ENCODE data around the gene KCNMA1. TPM values are rescaled to one million over a fixed set of nuclear protein-coding genes. Genes with fewer than 3 reads are reported as not detected.

Gene KCNMA1
- total RNA-seq, 4 donors from 2014 or later: 66.8 to 96.5 (median 78.9) TPM

DNA sequence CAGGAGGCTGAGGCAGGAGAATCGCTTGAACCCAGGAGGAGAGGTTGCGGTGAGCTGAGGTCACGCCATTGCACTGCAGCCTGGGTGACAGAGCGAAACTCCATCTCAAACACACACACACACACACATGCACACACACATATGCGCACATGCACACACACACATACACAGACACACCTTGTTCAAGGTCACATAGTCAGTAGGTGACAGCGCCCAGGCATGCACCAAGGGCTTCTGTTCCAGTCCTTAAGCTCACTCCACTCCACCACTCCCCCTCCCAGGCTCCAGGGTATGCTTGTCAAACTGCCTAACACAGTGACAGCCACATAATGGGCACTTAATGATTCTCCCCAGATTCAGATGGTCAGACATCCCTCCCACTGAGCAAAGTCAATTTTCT, 37.0 kb downstream of the KCNMA1 start:
- TF ChIP-seq, protein P1, sequence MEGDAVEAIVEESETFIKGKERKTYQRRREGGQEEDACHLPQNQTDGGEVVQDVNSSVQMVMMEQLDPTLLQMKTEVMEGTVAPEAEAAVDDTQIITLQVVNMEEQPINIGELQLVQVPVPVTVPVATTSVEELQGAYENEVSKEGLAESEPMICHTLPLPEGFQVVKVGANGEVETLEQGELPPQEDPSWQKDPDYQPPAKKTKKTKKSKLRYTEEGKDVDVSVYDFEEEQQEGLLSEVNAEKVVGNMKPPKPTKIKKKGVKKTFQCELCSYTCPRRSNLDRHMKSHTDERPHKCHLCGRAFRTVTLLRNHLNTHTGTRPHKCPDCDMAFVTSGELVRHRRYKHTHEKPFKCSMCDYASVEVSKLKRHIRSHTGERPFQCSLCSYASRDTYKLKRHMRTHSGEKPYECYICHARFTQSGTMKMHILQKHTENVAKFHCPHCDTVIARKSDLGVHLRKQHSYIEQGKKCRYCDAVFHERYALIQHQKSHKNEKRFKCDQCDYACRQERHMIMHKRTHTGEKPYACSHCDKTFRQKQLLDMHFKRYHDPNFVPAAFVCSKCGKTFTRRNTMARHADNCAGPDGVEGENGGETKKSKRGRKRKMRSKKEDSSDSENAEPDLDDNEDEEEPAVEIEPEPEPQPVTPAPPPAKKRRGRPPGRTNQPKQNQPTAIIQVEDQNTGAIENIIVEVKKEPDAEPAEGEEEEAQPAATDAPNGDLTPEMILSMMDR (IDR thresholded peaks at IDR 0.05 in 4 of 5, conservative IDR thresholded peaks at IDR 0.05 in 1 of 5): no peak
- TF ChIP-seq POLR2A (IDR thresholded peaks at IDR 0.05): no peak
- H3K9me3 ChIP-seq: no peaks in the 10 kb centered on the region
- no peaks in the 10 kb centered on the region for H3K36me3 ChIP-seq
- no peak for DNase-seq
- no peak for ATAC-seq
- in situ Hi-C loops (cut with MboI; ENCODE audit: low sequenced_read_pairs in 4 of 4) (no loop called here), intact Hi-C loops (cut with DNase I; ENCODE audit: low total_unique reads) (no loop called here)
- H3K4me3 ChIP-seq: no peak overlapping the region
- no peaks in the 10 kb centered on the region for H3K27me3 ChIP-seq
- H3K27ac ChIP-seq: peak overlapping the region; percentile 72 to 85 (median 80)
- peaks cover 35 to 47% of the 10 kb centered on the region in 2 donors for H3K4me1 ChIP-seq

DNA sequence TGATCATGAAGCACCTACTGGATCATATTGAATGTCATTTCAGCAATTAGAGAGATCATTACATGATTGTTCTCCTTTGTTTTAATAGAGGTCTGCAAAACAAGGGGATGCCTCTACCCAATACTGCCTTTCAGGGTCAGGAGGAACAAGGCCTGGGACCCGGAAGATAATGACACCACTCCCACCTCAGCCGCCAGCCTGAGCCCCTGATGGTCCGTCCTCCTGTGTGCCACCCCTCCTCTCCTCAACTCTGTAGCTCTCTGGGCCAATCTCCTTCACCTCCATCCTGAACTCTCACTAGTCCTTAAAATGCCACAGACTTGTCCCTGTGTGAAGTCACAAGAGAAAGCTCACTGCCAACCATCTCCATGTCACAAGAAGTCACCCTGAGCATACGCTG, 38.0 kb downstream of the KCNMA1 start:
- Histone ChIP-seq H3K27me3 (no peaks in the 10 kb centered on the region), H3K4me3 (no peak overlapping the region), H3K36me3 (no peaks in the 10 kb centered on the region), H3K27ac (peak overlapping the region in 1 of 4 donors; percentile 33), H3K4me1 (peaks cover 39 to 43% of the 10 kb centered on the region in 2 donors), H3K9me3 (no peaks in the 10 kb centered on the region)
- intact Hi-C loops (cut with DNase I; ENCODE audit: low total_unique reads) (no loop called here), in situ Hi-C loops (cut with MboI; ENCODE audit: low sequenced_read_pairs in 4 of 4) (no loop called here)
- ATAC-seq (no peak), DNase-seq (no peak)
- TF ChIP-seq, protein P1 (IDR thresholded peaks at IDR 0.05 in 4 of 5, conservative IDR thresholded peaks at IDR 0.05 in 1 of 5): no peak
- no peak for TF ChIP-seq POLR2A (IDR thresholded peaks at IDR 0.05)

DNA sequence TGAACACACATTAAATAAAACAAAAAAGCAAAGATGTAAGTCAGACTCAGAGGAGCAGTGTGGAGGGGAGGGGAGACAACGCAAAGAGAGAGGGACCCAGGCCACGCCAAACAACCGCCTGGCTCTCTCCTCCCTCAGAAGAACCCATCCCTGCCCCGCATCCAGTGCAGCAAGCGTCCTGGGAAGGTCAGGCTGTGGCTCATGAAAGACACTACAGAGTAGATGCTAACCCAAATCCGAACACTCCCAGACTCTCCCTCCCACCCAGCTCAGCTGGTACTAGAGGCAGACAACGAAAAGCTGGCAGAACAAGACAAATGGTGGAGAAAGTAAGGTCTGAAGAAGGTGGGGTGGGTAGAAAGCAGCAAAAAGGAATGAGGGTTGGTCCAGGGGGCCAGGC, 39.0 kb downstream of the KCNMA1 start:
- no peak for TF ChIP-seq POLR2A (IDR thresholded peaks at IDR 0.05)
- TF ChIP-seq, protein P1 (IDR thresholded peaks at IDR 0.05 in 4 of 5, conservative IDR thresholded peaks at IDR 0.05 in 1 of 5): no peak
- H3K27me3 ChIP-seq: no peaks in the 10 kb centered on the region
- ATAC-seq (no peak), DNase-seq (no peak)
- H3K36me3 ChIP-seq: no peaks in the 10 kb centered on the region
- peak overlapping the region in 1 of 4 donors; percentile 40 for H3K27ac ChIP-seq
- intact Hi-C loops (cut with DNase I; ENCODE audit: low total_unique reads): no loop called here
- H3K9me3 ChIP-seq: no peaks in the 10 kb centered on the region
- H3K4me1 ChIP-seq: peaks cover 37 to 43% of the 10 kb centered on the region in 2 donors
- in situ Hi-C loops (cut with MboI; ENCODE audit: low sequenced_read_pairs in 4 of 4): no loop called here
- no peak overlapping the region for H3K4me3 ChIP-seq

DNA sequence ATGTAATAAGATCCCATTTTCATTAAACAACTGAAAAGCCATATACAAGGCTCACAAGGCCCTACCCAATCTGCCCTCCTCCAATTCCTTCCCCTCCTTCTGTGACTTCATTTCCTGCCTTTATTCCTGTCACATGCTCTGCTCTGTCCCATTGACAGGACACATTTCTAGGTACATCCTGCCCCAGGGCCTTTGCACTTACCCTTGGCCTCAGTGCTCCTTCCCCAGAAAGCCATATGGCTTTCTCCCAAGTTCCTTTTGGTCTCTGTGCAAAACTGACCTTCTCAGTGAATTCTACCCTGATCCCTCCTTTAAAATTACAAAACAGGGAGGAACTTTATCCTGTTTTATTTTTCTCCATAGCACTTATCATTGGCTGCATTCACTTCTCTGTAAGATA, 40.0 kb downstream of the KCNMA1 start:
- H3K27ac ChIP-seq: no peak overlapping the region
- no peak overlapping the region for H3K4me3 ChIP-seq
- in situ Hi-C loops (cut with MboI; ENCODE audit: low sequenced_read_pairs in 4 of 4) (no loop called here), intact Hi-C loops (cut with DNase I; ENCODE audit: low total_unique reads) (no loop called here)
- H3K27me3 ChIP-seq: no peaks in the 10 kb centered on the region
- H3K36me3 ChIP-seq: no peaks in the 10 kb centered on the region
- peaks cover 37 to 43% of the 10 kb centered on the region in 2 donors for H3K4me1 ChIP-seq
- TF ChIP-seq POLR2A (IDR thresholded peaks at IDR 0.05): no peak
- TF ChIP-seq, protein P1 (IDR thresholded peaks at IDR 0.05 in 4 of 5, conservative IDR thresholded peaks at IDR 0.05 in 1 of 5): no peak
- ATAC-seq: no peak
- no peak for DNase-seq
- no peaks in the 10 kb centered on the region for H3K9me3 ChIP-seq

DNA sequence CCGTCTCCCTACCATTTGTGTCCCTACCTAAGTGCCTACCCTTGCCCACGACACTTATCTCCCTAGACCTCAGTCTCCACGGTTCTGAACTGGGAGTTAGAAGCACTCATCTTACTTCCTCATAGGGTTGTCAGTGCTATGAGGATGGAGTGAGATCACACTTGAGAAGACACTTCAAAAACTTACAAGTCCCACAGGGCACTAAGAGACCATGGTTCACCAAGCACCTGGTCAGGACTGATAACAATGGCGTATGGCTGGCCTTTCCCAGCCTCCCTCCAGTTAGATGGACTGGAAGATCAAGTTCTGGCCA, 43.2 kb downstream of the KCNMA1 start:
- H3K36me3 ChIP-seq: no peaks in the 10 kb centered on the region
- H3K4me3 ChIP-seq: no peak overlapping the region
- no peak for DNase-seq
- H3K4me1 ChIP-seq: peaks cover 50 to 53% of the 10 kb centered on the region in 2 donors
- intact Hi-C loops (cut with DNase I; ENCODE audit: low total_unique reads): no loop called here
- in situ Hi-C loops (cut with MboI; ENCODE audit: low sequenced_read_pairs in 4 of 4): no loop called here
- no peaks in the 10 kb centered on the region for H3K27me3 ChIP-seq
- peak overlapping the region; percentile 94 to 99 (median 96) for H3K27ac ChIP-seq
- ATAC-seq: no peak
- no peaks in the 10 kb centered on the region for H3K9me3 ChIP-seq
- TF ChIP-seq, protein P1 (IDR thresholded peaks at IDR 0.05 in 4 of 5, conservative IDR thresholded peaks at IDR 0.05 in 1 of 5): no peak
- no peak for TF ChIP-seq POLR2A (IDR thresholded peaks at IDR 0.05)
